Fibroblast of the aortic adventitia (primary cell): ENCODE data around the gene RPP14. TPM values are rescaled to one million over a fixed set of nuclear protein-coding genes. Genes with fewer than 3 reads are reported as not detected.
A peak's percentile ranks its signal among the peaks of the same experiment; 100 is the strongest.
"Not testable (repeated sequence)": the region's sequence is repeated elsewhere in the genome, so short reads cannot be mapped to it uniquely, and the experiment has no call there.

Experiments used
- DNase-seq: peaks from one replicate; pipeline ENCODE4 v3.0.0-alpha.2; 2010; ENCODE audit warnings: low read depth
- H3K4me3 ChIP-seq: 2 replicates; pipeline ENCODE4 v1.5.1; 2011; ENCODE audit warnings: low read depth, mild to moderate bottlenecking, control low read depth, low read length, moderate library complexity
- CTCF ChIP-seq: IDR thresholded peaks from 2 replicates; pipeline ENCODE4 v1.5.1; 2011; ENCODE audit warnings: mild to moderate bottlenecking, low read length, control low read depth, inconsistent platforms; ENCODE audit not compliant: insufficient read depth
- total RNA-seq: library from RNA; depleted of rRNA; stranded (reverse); fragments of >200 nt; gene quantifications from 2 replicates; pipeline ENCODE4 v1.2.3, GENCODE V29; 2012; ENCODE audit warnings: low replicate concordance

The RPP14 gene
- total RNA-seq, 1 donor, result 10.8 TPM

- H3K4me3 ChIP-seq, result no peak overlapping the region
- DNase-seq, result peak; percentile 28
- TF ChIP-seq CTCF, result no peak
Observed at GRCh38 chr3:58266577-58266976, 39.5 kb upstream of the RPP14 start.

- not testable (repeated sequence) for H3K4me3 ChIP-seq, DNase-seq
Observed at GRCh38 chr3:58267543-58267942, 38.5 kb upstream of the RPP14 start.

GRCh38 chr3:58269356-58269755, 36.7 kb upstream of the RPP14 start:
- TF ChIP-seq CTCF, result no peak
- no peak for DNase-seq
- no peak overlapping the region for H3K4me3 ChIP-seq

- no peak for TF ChIP-seq CTCF
- no peak overlapping the region for H3K4me3 ChIP-seq
- no peak for DNase-seq
Observed at GRCh38 chr3:58270485-58270884, 35.6 kb upstream of the RPP14 start.

GRCh38 chr3:58271901-58272501, 34.0 kb upstream of the RPP14 start:
- no peak overlapping the region for H3K4me3 ChIP-seq
- DNase-seq, result peak; percentile 91
- TF ChIP-seq CTCF, result no peak

- peak; percentile 25 for DNase-seq
- H3K4me3 ChIP-seq, result no peak overlapping the region
- no peak for TF ChIP-seq CTCF
Observed at GRCh38 chr3:58272891-58273290, 33.2 kb upstream of the RPP14 start.

- not testable (repeated sequence) for H3K4me3 ChIP-seq, DNase-seq
Observed at GRCh38 chr3:58273362-58273761, 32.7 kb upstream of the RPP14 start.

GRCh38 chr3:58274027-58274614, 31.9 kb upstream of the RPP14 start:
- no peak for TF ChIP-seq CTCF
- DNase-seq, result peak; percentile 20
- no peak overlapping the region for H3K4me3 ChIP-seq
